ENCODE results near the gene ZNF205. TPM values are rescaled to one million over a fixed set of nuclear protein-coding genes. Genes with fewer than 3 reads are reported as not detected.

Gene ZNF205
- total and polyA plus RNA-seq, 2 of the 13 experiments (the other 11 are each of a cell fraction or from before 2014, with no cell fraction given), result 5.8 to 10.2 TPM

DNA sequence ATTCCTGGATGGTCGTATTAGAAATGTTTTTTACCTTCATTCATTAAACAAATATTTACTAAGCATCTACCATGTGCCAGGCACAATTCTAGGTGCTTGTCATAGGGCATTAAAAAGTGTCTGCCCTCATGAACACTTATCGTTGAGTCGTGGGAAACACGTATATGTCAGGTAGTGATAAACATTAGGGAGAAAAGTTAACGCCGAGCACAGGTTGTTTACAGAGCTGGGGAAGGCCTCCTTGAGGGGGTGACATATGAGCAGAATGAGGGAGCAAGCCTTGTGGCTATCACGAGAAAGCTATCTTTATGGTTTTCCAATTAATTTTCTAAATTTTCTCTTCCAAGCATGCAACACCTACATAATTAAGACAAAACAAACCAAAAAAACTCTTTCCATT is 21.5 kb downstream of the ZNF205 start:
- ChIA-PET CTCF (ENCODE audit: low intra/inter-chr PET ratio, low total read pairs) (no interaction called here), POLR2A (interaction anchor here (0.9 to 3.5 kb wide), 13 partner anchors 9 to 153 kb away, joined by 3 to 81 read pairs (median 10); partner anchors contain the start of gene IL32)
- peaks cover 7% of the 10 kb centered on the region for H4K20me1 ChIP-seq (ENCODE audit: insufficient read depth, low read length)
- ATAC-seq (no peak), DNase-seq (ENCODE audit: low spot score) (no peak), FAIRE-seq (no peak)
- H3K4me1 ChIP-seq (ENCODE audit: insufficient read depth, low read length), result peaks cover 35% of the 10 kb centered on the region
- TF ChIP-seq RFX5 (IDR thresholded peaks at IDR 0.05; ENCODE audit: low read depth, low read length) (no peak), ZNF614 (CRISPR knock-in tag; IDR thresholded peaks at IDR 0.05; ENCODE audit: borderline replicate concordance) (no peak), FOXA1 (IDR thresholded peaks at IDR 0.05) (no peak), FOXA1 (CRISPR knock-in tag; IDR thresholded peaks at IDR 0.05) (peak; percentile 31; the same call in 1 of the 2 replicates)
- in situ Hi-C loops (cut with HindIII; ENCODE audit: extremely low pct_ligation_motif_present, low pct_unique_long_range_greater_than_20kb), result no loop called here
- H3K27ac ChIP-seq (ENCODE audit: extremely low read length, insufficient read depth, low read length), result peak overlapping the region; percentile 93
- 2% methylated on average over 7 of the region's 7 CpGs for WGBS (ENCODE audit: low lambda C conversion rate)
- peaks cover 16% of the 10 kb centered on the region for H3K79me2 ChIP-seq (ENCODE audit: insufficient read depth, low read length)
- no peak overlapping the region for H2AFZ ChIP-seq (ENCODE audit: low read length)
- peak overlapping the region; percentile 92 for H3K4me2 ChIP-seq (ENCODE audit: low read depth, low read length)
- H3K36me3 ChIP-seq (replicated peaks in 1 of 2; ENCODE audit: control insufficient read depth in 1 of 2, insufficient read depth in 2 of 2, low read length in 2 of 2), result no peaks in the 10 kb centered on the region
- peak overlapping the region; percentile 90 to 100 (median 97) for H3K4me3 ChIP-seq (replicated peaks in 1 of 3; ENCODE audit: insufficient read depth in 1 of 3, low read depth in 2 of 3, low read length in 3 of 3)
- no peaks in the 10 kb centered on the region for H3K9me3 ChIP-seq (ENCODE audit: low read length)
- intact Hi-C loops (cut with micrococcal nuclease; ENCODE audit: unreplicated experiment), result loop anchor here (2.0 to 5.0 kb wide), 3 partner anchors 17 to 38 kb away; partner anchors contain the start of gene ZSCAN10
- no peaks in the 10 kb centered on the region; a peak in 1 of 5 replicates for H3K27me3 ChIP-seq (ENCODE audit: control insufficient read depth in 1 of 2, insufficient read depth in 2 of 2, low read length in 2 of 2)
- no TSS peak for BruUV-seq (replicated peaks)
- H3K9ac ChIP-seq (ENCODE audit: insufficient read depth, low read depth, low read length), result peak overlapping the region; percentile 97

DNA sequence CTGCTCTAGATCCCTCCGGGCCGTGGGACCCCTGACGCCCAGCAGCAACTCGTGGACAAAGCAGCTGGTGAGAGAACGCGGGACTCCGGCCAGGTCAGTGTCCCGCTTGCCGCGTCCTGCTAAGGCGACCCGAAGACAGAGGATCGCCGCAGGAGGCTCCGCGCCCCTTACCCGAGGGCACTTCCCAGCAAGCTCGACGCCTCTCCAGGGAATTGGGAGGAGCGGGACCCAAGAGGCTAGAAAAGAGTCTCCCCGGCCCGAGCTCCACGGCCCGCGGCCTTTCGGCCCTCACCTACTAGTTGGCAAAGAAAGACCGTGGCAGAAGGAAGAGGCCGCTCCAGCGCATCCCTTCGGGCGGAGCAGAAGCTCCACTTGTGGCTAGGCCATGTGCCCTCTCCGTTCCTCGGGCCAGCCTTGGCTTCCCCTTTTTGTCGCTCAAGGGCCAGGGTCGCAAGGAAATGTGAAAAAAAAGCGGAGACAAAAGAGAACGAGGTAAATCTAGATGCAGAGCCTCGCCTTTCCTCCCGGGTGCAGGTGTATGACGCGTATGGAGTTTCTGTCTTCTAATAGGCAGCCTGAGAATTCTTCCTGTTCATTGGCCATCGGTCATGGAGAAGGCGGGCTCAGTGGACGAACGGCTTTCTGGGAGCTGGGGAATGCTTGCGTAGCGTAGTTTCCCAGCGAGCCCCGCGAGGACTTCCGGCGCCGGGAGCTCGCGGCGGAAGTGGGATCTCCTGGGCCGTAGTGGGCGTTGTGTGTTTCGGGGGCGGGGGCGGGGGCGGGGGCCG is 22.1 kb downstream of the ZNF205 start, which contains the start of gene ZNF213:
ZNF213 (plus strand) TSS at position 692 of the 788 bp plus-strand sequence. CDS start 2,252 bp downstream, outside the sequence.
- no peaks in the 10 kb centered on the region for H3K9me3 ChIP-seq (ENCODE audit: low read length)
- POLR2A ChIA-PET, result interaction anchor here (0.7 to 3.5 kb wide), 33 partner anchors 8 to 229 kb away, joined by 3 to 81 read pairs (median 6); partner anchors contain the start of genes HCFC1R1, IL32, OR1F1 and THOC6
- peak within 1 kb of the TSS; percentile 86 for H2AFZ ChIP-seq (ENCODE audit: low read length)
- TF ChIP-seq ZNF513 (CRISPR knock-in tag; conservative IDR thresholded peaks at IDR 0.05) (no peak), ZNF230 (CRISPR knock-in tag; IDR thresholded peaks at IDR 0.05) (0 out of 2 replicates have a peak, but pooled peaks have one; percentile 45), GABPA (IDR thresholded peaks at IDR 0.05; ENCODE audit: low read depth, low read length) (peak; percentile 82), GABPA (CRISPR knock-in tag; IDR thresholded peaks at IDR 0.05; ENCODE audit: low read depth) (peak; percentile 92), SP4 (CRISPR knock-in tag; IDR thresholded peaks at IDR 0.05) (peak; percentile 25; the same call in 1 of the 2 replicates)
- TF ChIP-seq, protein P1, sequence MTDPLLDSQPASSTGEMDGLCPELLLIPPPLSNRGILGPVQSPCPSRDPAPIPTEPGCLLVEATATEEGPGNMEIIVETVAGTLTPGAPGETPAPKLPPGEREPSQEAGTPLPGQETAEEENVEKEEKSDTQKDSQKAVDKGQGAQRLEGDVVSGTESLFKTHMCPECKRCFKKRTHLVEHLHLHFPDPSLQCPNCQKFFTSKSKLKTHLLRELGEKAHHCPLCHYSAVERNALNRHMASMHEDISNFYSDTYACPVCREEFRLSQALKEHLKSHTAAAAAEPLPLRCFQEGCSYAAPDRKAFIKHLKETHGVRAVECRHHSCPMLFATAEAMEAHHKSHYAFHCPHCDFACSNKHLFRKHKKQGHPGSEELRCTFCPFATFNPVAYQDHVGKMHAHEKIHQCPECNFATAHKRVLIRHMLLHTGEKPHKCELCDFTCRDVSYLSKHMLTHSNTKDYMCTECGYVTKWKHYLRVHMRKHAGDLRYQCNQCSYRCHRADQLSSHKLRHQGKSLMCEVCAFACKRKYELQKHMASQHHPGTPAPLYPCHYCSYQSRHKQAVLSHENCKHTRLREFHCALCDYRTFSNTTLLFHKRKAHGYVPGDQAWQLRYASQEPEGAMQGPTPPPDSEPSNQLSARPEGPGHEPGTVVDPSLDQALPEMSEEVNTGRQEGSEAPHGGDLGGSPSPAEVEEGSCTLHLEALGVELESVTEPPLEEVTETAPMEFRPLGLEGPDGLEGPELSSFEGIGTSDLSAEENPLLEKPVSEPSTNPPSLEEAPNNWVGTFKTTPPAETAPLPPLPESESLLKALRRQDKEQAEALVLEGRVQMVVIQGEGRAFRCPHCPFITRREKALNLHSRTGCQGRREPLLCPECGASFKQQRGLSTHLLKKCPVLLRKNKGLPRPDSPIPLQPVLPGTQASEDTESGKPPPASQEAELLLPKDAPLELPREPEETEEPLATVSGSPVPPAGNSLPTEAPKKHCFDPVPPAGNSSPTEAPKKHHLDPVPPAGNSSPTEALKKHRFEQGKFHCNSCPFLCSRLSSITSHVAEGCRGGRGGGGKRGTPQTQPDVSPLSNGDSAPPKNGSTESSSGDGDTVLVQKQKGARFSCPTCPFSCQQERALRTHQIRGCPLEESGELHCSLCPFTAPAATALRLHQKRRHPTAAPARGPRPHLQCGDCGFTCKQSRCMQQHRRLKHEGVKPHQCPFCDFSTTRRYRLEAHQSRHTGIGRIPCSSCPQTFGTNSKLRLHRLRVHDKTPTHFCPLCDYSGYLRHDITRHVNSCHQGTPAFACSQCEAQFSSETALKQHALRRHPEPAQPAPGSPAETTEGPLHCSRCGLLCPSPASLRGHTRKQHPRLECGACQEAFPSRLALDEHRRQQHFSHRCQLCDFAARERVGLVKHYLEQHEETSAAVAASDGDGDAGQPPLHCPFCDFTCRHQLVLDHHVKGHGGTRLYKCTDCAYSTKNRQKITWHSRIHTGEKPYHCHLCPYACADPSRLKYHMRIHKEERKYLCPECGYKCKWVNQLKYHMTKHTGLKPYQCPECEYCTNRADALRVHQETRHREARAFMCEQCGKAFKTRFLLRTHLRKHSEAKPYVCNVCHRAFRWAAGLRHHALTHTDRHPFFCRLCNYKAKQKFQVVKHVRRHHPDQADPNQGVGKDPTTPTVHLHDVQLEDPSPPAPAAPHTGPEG (CRISPR knock-in tag; IDR thresholded peaks at IDR 0.05), result peak; percentile 63; the same call in 1 of the 2 replicates

More for the DNA sequence above, 22.1 kb downstream of the ZNF205 start, which contains the start of gene ZNF213:
- H3K4me1 ChIP-seq (ENCODE audit: insufficient read depth, low read length), result peaks cover 28% of the 10 kb centered on the region
- intact Hi-C loops (cut with micrococcal nuclease; ENCODE audit: unreplicated experiment), result loop anchor here (2.0 to 5.0 kb wide), 3 partner anchors 16 to 38 kb away; partner anchors contain the start of gene ZSCAN10
- BruUV-seq (replicated peaks), result TSS peak; percentile 87
- FAIRE-seq (peak; percentile 98), DNase-seq (ENCODE audit: low spot score) (peak; percentile 98), ATAC-seq (peak; percentile 94)
- H3K36me3 ChIP-seq (replicated peaks in 1 of 2; ENCODE audit: control insufficient read depth in 1 of 2, insufficient read depth in 2 of 2, low read length in 2 of 2), result no peaks in the 10 kb centered on the region
- 0% methylated on average over 19 of the region's 63 CpGs for WGBS (ENCODE audit: low lambda C conversion rate)
- H3K4me3 ChIP-seq (replicated peaks in 1 of 3; ENCODE audit: insufficient read depth in 1 of 3, low read depth in 2 of 3, low read length in 3 of 3), result peak within 1 kb of the TSS; percentile 90 to 100 (median 97)
- H4K20me1 ChIP-seq (ENCODE audit: insufficient read depth, low read length), result peaks cover 7% of the 10 kb centered on the region
- no peaks in the 10 kb centered on the region; a peak in 1 of 5 replicates for H3K27me3 ChIP-seq (ENCODE audit: control insufficient read depth in 1 of 2, insufficient read depth in 2 of 2, low read length in 2 of 2)
- in situ Hi-C loops (cut with HindIII; ENCODE audit: extremely low pct_ligation_motif_present, low pct_unique_long_range_greater_than_20kb), result no loop called here
- H3K4me2 ChIP-seq (ENCODE audit: low read depth, low read length), result peak within 1 kb of the TSS; percentile 92
- CTCF ChIA-PET (ENCODE audit: low intra/inter-chr PET ratio, low total read pairs), result no interaction called here
- H3K9ac ChIP-seq (ENCODE audit: insufficient read depth, low read depth, low read length), result peak within 1 kb of the TSS; percentile 97
- peaks cover 16% of the 10 kb centered on the region for H3K79me2 ChIP-seq (ENCODE audit: insufficient read depth, low read length)
- H3K27ac ChIP-seq (ENCODE audit: extremely low read length, insufficient read depth, low read length), result peak within 1 kb of the TSS; percentile 93

All from HepG2 (cell line).